Adrenal gland (tissue), 5 donors: ENCODE results near the gene ZC3H12A.

ENCODE experiments used
- POLR2A ChIP-seq, 2 donors: fragments of 450-650 bp; IDR thresholded peaks; one replicate each; pipeline ENCODE4 v1.6.1; 2017; ENCODE audit warnings: antibody characterized with exemption in 2 of 2, mild to moderate bottlenecking in 2 of 2, moderate library complexity in 1 of 2
- TF ChIP-seq, protein P1 (sequence below), 6 experiments: fragments of 450-650 bp in 4 of 6; fragments of 200-600 bp in 2 of 6; sonication (generic) in 1 of 6; IDR thresholded peaks; 1 replicate in 5 of 6; 2 replicates in 1 of 6; pipeline versions ENCODE4 v1.5.1 to v1.8.0; 2016 to 2021; ENCODE audit warnings: antibody characterized with exemption in 6 of 6, mild to moderate bottlenecking in 2 of 6, moderate library complexity in 1 of 6
- donor health status: DM: no; HTN: no; CAD: no.

GRCh38 chr1:37429029-37429428, 45.4 kb upstream of the ZC3H12A start:
- TF ChIP-seq, protein P1, sequence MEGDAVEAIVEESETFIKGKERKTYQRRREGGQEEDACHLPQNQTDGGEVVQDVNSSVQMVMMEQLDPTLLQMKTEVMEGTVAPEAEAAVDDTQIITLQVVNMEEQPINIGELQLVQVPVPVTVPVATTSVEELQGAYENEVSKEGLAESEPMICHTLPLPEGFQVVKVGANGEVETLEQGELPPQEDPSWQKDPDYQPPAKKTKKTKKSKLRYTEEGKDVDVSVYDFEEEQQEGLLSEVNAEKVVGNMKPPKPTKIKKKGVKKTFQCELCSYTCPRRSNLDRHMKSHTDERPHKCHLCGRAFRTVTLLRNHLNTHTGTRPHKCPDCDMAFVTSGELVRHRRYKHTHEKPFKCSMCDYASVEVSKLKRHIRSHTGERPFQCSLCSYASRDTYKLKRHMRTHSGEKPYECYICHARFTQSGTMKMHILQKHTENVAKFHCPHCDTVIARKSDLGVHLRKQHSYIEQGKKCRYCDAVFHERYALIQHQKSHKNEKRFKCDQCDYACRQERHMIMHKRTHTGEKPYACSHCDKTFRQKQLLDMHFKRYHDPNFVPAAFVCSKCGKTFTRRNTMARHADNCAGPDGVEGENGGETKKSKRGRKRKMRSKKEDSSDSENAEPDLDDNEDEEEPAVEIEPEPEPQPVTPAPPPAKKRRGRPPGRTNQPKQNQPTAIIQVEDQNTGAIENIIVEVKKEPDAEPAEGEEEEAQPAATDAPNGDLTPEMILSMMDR (IDR thresholded peaks at IDR 0.05): no peak
- TF ChIP-seq POLR2A (IDR thresholded peaks at IDR 0.05): no peak
